ENCODE results near the gene SCYL3. TPM values are rescaled to one million over a fixed set of nuclear protein-coding genes. Genes with fewer than 3 reads are reported as not detected.

The SCYL3 gene
- total RNA-seq, 1 donor from 2014 or later: 9.9 TPM

DNA sequence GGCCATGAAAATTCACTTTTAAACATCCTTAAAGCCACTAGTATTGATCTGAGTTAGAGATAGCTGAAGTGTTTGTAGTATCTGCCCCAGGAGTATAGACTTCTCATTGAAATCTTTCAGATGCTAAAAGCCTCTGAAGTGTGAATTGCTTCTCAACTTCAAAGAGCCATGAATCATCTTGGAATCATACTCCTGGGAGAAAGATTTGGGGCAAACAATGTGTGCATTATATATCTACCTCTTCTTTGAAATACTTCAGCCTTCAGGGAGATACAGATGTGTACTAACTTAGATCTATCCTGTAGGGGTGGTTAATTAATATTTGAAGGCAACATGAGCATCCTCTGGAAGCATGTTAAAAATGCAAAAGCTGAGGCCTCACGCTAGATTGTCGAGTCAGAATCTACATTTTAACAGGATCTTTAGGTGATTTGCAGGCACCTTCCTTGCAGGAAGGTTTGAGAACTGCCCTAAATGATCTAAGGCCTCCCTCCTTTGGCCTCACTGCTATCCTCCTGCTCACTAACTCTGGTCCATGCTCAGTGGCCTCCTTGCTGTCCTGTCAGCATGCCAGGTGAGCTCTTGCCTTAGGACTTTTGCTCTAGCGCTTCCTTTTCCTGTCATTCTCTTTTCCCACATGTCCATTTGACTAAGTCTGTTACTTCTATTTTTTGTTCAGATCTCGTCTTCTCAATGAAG, 6.0 kb upstream of the SCYL3 start:
- Histone ChIP-seq H3K27ac (no peak overlapping the region), H3K4me1 (peaks cover 2% of the 10 kb centered on the region), H3K27me3 (ENCODE audit: low read depth) (peaks cover 3% of the 10 kb centered on the region), H3K4me3 (no peak overlapping the region), H3K9me3 (no peaks in the 10 kb centered on the region), H3K36me3 (no peaks in the 10 kb centered on the region)
- TF ChIP-seq, protein P1, sequence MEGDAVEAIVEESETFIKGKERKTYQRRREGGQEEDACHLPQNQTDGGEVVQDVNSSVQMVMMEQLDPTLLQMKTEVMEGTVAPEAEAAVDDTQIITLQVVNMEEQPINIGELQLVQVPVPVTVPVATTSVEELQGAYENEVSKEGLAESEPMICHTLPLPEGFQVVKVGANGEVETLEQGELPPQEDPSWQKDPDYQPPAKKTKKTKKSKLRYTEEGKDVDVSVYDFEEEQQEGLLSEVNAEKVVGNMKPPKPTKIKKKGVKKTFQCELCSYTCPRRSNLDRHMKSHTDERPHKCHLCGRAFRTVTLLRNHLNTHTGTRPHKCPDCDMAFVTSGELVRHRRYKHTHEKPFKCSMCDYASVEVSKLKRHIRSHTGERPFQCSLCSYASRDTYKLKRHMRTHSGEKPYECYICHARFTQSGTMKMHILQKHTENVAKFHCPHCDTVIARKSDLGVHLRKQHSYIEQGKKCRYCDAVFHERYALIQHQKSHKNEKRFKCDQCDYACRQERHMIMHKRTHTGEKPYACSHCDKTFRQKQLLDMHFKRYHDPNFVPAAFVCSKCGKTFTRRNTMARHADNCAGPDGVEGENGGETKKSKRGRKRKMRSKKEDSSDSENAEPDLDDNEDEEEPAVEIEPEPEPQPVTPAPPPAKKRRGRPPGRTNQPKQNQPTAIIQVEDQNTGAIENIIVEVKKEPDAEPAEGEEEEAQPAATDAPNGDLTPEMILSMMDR (IDR thresholded peaks at IDR 0.05): no peak
- intact Hi-C loops (cut with DNase I): no loop called here
- DNase-seq (no peak), ATAC-seq (no peak)

DNA sequence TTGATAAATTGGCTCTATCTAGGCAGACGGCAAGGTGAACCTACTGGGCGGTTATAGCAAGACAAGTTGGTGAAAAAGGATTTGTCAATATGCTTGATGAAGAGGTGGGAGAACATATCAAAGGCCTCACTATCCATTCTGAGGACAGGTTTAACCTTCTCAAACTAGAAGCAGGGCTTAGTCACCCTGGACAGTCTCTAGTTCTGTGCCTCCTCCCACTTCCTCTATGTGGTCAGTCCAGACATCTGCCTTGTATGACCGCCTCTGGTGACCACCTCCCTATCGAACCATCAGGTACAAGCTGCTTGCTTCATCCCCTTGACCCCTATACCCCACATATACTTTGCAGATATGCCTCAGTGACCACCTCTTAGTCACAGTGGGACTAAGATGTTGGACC, 2.3 kb upstream of the SCYL3 start:
- no peaks in the 10 kb centered on the region for H3K27me3 ChIP-seq (ENCODE audit: low read depth)
- no peaks in the 10 kb centered on the region for H3K9me3 ChIP-seq
- intact Hi-C loops (cut with DNase I): no loop called here
- no peak overlapping the region for H3K4me3 ChIP-seq
- DNase-seq (no peak), ATAC-seq (no peak)
- no peak overlapping the region for H3K27ac ChIP-seq
- H3K36me3 ChIP-seq: no peaks in the 10 kb centered on the region
- TF ChIP-seq, protein P1 (IDR thresholded peaks at IDR 0.05): no peak
- H3K4me1 ChIP-seq: peaks cover 22% of the 10 kb centered on the region

DNA sequence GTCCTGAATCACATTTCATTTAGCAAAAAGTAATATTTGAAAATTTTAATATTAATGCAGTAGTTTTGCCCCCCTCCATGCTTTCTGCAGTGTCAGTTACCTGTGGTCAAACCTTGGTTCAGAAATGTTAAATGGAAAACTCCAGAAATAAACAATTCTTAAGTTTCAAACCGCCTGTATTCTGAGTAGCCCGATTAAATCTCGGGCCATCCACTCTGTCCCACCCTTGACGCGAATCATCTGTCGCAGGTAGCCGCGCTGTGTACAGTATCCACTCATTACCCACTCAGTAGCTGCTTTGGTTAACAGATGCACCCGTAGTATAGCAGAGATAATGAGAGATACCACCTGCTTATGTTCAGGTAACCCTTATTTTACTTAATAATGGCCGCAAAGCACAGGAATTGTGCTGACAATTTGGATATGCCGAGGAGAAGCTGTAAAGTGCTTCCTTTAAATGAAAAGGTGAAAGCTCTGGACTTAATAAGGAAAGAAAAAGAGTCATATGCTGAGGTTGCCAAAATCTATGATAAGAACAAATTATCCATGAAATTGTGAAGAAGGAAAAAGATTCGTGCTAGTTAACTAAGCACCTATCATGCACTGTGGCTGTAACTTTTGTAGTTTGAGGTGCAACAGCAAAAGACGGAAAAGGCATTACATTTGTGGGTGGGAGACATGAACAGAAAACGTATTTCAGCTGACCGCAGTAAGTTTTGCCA, 889 bp upstream of the SCYL3 start:
- Histone ChIP-seq H3K36me3 (no peaks in the 10 kb centered on the region), H3K4me3 (peak overlapping the region; percentile 85), H3K9me3 (no peaks in the 10 kb centered on the region), H3K27me3 (ENCODE audit: low read depth) (no peaks in the 10 kb centered on the region), H3K4me1 (peaks cover 37% of the 10 kb centered on the region), H3K27ac (peak overlapping the region; percentile 99)
- ATAC-seq (no peak), DNase-seq (no peak)
- intact Hi-C loops (cut with DNase I): no loop called here
- TF ChIP-seq, protein P1 (IDR thresholded peaks at IDR 0.05): no peak

DNA sequence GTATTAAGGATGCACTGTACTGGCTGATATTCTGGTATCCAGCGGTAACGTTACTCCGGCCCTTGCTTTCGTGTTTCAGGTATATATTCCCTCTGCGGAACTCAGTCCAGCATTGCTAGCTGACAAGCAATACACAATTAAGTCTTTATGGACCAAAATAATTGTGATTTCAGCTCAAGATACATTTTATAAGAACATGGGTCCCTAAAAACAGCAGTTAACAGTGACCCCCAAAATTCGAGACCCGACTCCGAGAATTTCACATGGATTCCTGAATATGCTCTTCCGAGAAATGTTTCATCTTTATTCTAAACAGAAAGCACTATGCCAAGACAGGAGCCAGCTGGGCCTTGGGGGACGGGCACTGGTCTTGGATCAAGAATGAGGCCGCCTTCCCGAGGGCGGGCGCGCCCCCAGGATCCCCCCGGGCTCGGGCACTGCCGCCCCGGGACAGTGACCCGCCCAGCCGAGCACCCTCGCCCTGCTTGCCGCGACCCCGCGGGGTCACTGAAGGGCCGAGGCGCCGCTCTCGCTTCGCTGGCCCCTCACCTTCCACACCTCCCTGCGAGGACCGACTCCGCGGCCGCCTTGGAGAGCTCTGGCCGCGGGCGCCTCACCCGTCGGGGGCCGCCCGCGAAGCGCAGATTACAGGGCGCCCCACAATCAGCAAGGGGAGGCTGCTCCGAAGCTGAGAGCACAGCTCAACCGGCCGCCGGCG, 610 bp downstream of the SCYL3 start:
- H3K27ac ChIP-seq: peak overlapping the region; percentile 99
- peak overlapping the region; percentile 85 for H3K4me3 ChIP-seq
- TF ChIP-seq, protein P1 (IDR thresholded peaks at IDR 0.05): no peak
- no peaks in the 10 kb centered on the region for H3K27me3 ChIP-seq (ENCODE audit: low read depth)
- no peaks in the 10 kb centered on the region for H3K9me3 ChIP-seq
- intact Hi-C loops (cut with DNase I): no loop called here
- ATAC-seq: peak; percentile 16 to 37
- H3K36me3 ChIP-seq: peaks cover 6% of the 10 kb centered on the region
- DNase-seq: peak; percentile 67
- H3K4me1 ChIP-seq: peaks cover 40% of the 10 kb centered on the region

DNA sequence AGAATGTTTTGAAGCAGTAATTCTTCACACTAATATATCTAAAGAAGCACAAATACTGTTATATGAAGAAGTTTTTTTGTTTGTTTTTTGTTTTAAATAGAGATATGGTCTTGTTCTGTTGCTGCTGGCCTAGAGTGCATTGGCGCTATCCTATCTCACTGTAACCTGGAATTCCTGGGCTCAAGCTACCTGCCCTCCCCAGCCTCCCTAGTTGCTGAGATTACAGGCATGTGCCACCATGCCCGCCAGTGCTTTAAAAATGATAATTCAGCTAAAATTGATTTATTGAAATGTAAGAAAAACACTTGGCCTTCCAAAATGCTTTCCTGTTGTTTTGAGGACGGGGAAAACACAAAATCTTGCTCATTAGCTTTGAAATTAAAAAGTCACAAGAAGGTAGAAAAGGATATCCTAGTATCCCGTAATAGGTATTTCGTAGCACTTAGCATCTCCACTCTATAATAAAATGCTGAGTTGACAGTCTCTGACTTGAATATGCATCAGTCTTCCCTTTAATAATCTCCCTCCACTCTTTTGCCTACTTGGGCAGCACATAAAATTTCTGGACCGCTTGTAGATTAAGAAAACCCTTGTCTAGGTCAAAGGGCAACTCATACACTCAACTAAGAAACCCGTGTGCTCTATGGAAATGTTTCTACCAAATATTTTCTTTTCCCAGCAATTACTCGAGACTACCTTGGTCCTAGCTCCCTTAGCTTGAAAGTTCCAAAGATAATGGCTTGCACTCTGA, 1.3 kb downstream of the SCYL3 start:
- intact Hi-C loops (cut with DNase I): no loop called here

More for the DNA sequence above, 1.3 kb downstream of the SCYL3 start:
- TF ChIP-seq, protein P1 (IDR thresholded peaks at IDR 0.05): no peak
- Histone ChIP-seq H3K4me3 (peak overlapping the region; percentile 85), H3K36me3 (peaks cover 13% of the 10 kb centered on the region), H3K27me3 (ENCODE audit: low read depth) (no peaks in the 10 kb centered on the region), H3K4me1 (peaks cover 40% of the 10 kb centered on the region), H3K27ac (peak overlapping the region; percentile 99), H3K9me3 (no peaks in the 10 kb centered on the region)
- no peak for ATAC-seq
- DNase-seq: no peak

All from lower lobe of right lung (tissue), 2 donors.